Measurements from ENCODE around the gene ABCA9. TPM values are rescaled to one million over a fixed set of nuclear protein-coding genes. Genes with fewer than 3 reads are reported as not detected.

Gene ABCA9
- polyA plus RNA-seq, 2 of the 4 experiments (the other 2 are of a cell fraction), result 0.01 TPM; not detected in 1

GRCh38 chr17:68943123-68943811, 117.5 kb downstream of the ABCA9 start:
- TF ChIP-seq MAX (IDR thresholded peaks at IDR 0.05) (no peak), MAFK (IDR thresholded peaks at IDR 0.05; ENCODE audit: partially characterized antibody) (peak; percentile 50)
- DNase-seq (ENCODE audit: low read depth in 1 of 2, low spot score in 1 of 2) (no peak), FAIRE-seq (no peak), ATAC-seq (no peak)
- 25% methylated on average over 4 of the region's 4 CpGs for WGBS (ENCODE audit: missing lambda C conversion rate)
- CTCF ChIA-PET, result interaction anchor here (1.0 to 1.3 kb wide), 2 partner anchors 169 to 293 kb away, joined by 3 to 4 read pairs; no protein-coding TSS in a partner anchor
- H3K4me3 ChIP-seq, result no peak overlapping the region
- no peaks in the 10 kb centered on the region for H3K9me3 ChIP-seq
- POLR2A ChIA-PET, result no interaction called here
- no peak overlapping the region for H3K4me2 ChIP-seq
- no peaks in the 10 kb centered on the region for H3K4me1 ChIP-seq
- H3K27ac ChIP-seq, result no peak overlapping the region

- DNase-seq (ENCODE audit: low read depth in 1 of 2, low spot score in 1 of 2) (no peak), ATAC-seq (no peak; a peak in 2 of 6 replicates), FAIRE-seq (no peak)
- no peaks in the 10 kb centered on the region for H3K4me1 ChIP-seq
- ChIA-PET POLR2A (no interaction called here), CTCF (interaction anchor here (0.6 to 1.0 kb wide), 2 partner anchors 10 to 293 kb away, joined by 3 to 4 read pairs; no protein-coding TSS in a partner anchor)
- H3K27ac ChIP-seq, result no peak overlapping the region
- no peak overlapping the region for H3K4me2 ChIP-seq
- 33% methylated on average over 3 of the region's 3 CpGs for WGBS (ENCODE audit: missing lambda C conversion rate)
- no peaks in the 10 kb centered on the region for H3K9me3 ChIP-seq
- no peak overlapping the region for H3K4me3 ChIP-seq
- no peak for TF ChIP-seq POLR2AphosphoS2 (conservative IDR thresholded peaks at IDR 0.05; ENCODE audit: low read length)
- no peak for TF ChIP-seq FOSB (CRISPR knock-in tag; IDR thresholded peaks at IDR 0.05)
- TF ChIP-seq REST (IDR thresholded peaks at IDR 0.05), result no peak
- no peak for TF ChIP-seq EHMT2 (IDR thresholded peaks at IDR 0.05; ENCODE audit: low read depth)
- no peak for TF ChIP-seq ATOH8 (CRISPR knock-in tag; IDR thresholded peaks at IDR 0.05; ENCODE audit: low read depth)
- no peak for TF ChIP-seq ZSCAN20 (CRISPR knock-in tag; IDR thresholded peaks at IDR 0.05)
- TF ChIP-seq EP300 (IDR thresholded peaks at IDR 0.05), result no peak
- no peak for TF ChIP-seq MAX (IDR thresholded peaks at IDR 0.05)
- no peak for TF ChIP-seq SREBF2 (IDR thresholded peaks at IDR 0.05)
- TF ChIP-seq ZFP36 (IDR thresholded peaks at IDR 0.05; ENCODE audit: borderline replicate concordance, partially characterized antibody), result no peak
- TF ChIP-seq NFE2L2 (conservative IDR thresholded peaks at IDR 0.05; ENCODE audit: low read length), result no peak
- no peak for TF ChIP-seq TP53 (CRISPR knock-in tag; IDR thresholded peaks at IDR 0.05)
- TF ChIP-seq CEBPB (IDR thresholded peaks at IDR 0.05), result no peak
- TF ChIP-seq HOXA7 (CRISPR knock-in tag; IDR thresholded peaks at IDR 0.05), result no peak
- no peak for TF ChIP-seq SMC3 (IDR thresholded peaks at IDR 0.05)
- TF ChIP-seq CBX2 (IDR thresholded peaks at IDR 0.05; ENCODE audit: borderline replicate concordance, low read depth), result no peak
- no peak for TF ChIP-seq PBX3 (IDR thresholded peaks at IDR 0.05)
- TF ChIP-seq ZC3H11A (IDR thresholded peaks at IDR 0.05), result no peak
Measured at GRCh38 chr17:68942389-68942788, 118.3 kb downstream of the ABCA9 start.

Measured in A549 (cell line).